GM12864 (cell line): ENCODE data around the gene MORF4L2.

ENCODE experiments used
- DNase-seq: peaks from one replicate; pipeline ENCODE4 v3.0.0-alpha.2; 2011; ENCODE audit warnings: low read depth
- H3K4me3 ChIP-seq: 2 replicates; pipeline ENCODE4 v1.5.1; 2011; ENCODE audit warnings: mild to moderate bottlenecking, low read depth, low read length, control low read depth
- TF ChIP-seq, protein P1 (sequence below): IDR thresholded peaks from 2 replicates; pipeline ENCODE4 v1.5.1; 2011; ENCODE audit warnings: low read depth, mild to moderate bottlenecking, moderate library complexity, low read length, control low read depth, inconsistent platforms; ENCODE audit errors: missing control alignments

The MORF4L2 gene

DNA sequence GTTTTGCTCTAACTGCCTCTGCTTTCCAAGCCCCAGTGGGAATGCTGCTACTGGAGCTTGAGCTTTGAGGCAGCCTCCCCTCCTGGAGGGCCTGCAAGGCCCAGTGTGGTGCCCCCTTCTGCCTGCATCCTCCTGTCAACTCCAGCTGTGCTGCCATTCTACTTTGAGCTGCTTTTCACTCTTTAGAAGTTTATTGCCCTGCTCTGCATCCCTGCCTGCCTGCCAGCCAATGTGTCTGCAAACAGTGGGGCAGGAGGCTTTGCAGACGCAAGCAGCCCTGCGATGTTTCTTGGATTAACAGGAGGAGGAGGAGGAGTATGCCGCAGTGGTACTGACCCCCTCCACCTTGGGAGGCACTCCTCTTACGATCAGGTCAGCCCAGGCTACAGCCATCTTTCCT is 40.6 kb upstream of the MORF4L2 start:
- TF ChIP-seq, protein P1, sequence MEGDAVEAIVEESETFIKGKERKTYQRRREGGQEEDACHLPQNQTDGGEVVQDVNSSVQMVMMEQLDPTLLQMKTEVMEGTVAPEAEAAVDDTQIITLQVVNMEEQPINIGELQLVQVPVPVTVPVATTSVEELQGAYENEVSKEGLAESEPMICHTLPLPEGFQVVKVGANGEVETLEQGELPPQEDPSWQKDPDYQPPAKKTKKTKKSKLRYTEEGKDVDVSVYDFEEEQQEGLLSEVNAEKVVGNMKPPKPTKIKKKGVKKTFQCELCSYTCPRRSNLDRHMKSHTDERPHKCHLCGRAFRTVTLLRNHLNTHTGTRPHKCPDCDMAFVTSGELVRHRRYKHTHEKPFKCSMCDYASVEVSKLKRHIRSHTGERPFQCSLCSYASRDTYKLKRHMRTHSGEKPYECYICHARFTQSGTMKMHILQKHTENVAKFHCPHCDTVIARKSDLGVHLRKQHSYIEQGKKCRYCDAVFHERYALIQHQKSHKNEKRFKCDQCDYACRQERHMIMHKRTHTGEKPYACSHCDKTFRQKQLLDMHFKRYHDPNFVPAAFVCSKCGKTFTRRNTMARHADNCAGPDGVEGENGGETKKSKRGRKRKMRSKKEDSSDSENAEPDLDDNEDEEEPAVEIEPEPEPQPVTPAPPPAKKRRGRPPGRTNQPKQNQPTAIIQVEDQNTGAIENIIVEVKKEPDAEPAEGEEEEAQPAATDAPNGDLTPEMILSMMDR, result no peak
- no peak overlapping the region for H3K4me3 ChIP-seq
- DNase-seq, result no peak

DNA sequence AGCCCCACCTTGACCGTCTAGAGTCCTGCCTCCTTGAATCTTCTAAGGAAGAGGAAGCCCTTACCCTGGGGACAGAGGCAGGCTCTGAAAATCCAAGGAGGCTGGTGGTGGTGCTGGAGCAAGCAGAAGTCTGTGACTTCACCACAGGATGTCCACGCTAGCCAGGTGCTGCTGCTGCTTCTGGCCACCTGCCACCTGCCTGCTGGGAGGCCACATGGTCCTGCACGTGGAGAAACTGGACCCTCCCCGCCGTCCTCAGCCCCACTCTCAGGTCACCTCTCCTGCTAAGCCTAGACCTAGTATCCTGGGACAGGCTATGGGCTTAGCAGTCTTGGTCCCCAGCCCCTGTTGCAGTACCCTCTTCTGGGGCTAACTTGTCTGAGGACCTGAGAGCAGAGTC is 40.0 kb upstream of the MORF4L2 start:
- no peak overlapping the region for H3K4me3 ChIP-seq
- no peak for DNase-seq
- TF ChIP-seq, protein P1, result no peak

DNA sequence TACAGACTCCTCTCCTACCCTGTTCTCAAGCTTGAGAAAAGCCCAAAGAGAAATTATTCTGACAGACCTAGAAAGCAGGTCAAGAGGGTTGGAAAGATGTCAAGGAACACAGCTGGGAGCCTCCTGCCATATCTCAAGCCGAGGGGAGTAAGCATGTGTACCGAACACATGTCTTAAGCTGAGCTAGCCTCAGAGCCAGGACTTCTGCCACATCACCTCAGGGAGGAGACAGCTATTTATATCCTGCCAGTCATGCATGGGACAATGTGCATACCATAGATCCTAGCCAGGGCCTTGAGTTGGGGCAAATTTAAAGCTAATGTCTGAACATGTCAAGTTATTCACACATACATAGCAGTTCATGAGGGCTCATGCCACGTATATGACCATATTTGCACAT is 36.0 kb upstream of the MORF4L2 start:
- no peak overlapping the region for H3K4me3 ChIP-seq
- TF ChIP-seq, protein P1, result no peak
- no peak for DNase-seq

DNA sequence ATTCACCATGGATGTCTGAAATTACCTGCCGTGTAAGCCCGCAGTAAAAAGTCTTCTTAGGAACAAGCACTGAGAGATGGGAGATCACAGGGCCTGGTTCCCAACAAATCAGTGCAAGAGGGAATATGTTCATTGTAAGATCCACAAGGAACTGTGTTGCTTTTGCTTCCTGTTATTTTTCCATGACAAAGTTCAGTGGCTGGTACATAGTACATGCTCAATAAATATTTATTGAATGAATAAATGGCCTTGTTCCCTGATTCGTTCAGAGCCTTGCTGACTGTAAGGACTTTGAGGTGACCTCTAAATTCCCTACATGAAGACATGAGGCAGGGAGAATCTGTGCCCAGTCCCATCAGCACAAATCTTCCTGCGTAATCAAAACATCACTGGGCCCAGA is 31.6 kb upstream of the MORF4L2 start:
- TF ChIP-seq, protein P1, result no peak
- no peak overlapping the region for H3K4me3 ChIP-seq
- DNase-seq, result no peak

DNA sequence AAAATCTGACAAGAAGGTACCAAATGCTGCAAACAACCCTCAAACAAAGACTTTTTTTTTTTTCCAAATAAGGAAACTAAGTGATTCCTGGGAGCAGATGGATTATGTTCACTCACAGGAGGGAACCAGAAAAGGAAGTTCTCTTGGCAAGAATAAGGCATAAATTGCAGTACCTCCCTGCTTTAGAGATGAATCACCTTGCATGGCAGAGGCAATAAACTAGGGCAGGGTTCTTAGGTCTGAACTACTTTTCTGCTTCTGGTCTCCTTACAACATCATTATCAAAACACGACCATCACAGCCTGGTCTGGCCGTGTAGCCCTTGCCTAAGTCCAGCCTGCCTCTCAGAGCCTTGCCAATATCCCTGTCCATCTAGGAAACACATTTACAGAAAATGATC is 30.5 kb upstream of the MORF4L2 start:
- TF ChIP-seq, protein P1, result no peak
- H3K4me3 ChIP-seq, result no peak overlapping the region
- DNase-seq, result no peak

DNA sequence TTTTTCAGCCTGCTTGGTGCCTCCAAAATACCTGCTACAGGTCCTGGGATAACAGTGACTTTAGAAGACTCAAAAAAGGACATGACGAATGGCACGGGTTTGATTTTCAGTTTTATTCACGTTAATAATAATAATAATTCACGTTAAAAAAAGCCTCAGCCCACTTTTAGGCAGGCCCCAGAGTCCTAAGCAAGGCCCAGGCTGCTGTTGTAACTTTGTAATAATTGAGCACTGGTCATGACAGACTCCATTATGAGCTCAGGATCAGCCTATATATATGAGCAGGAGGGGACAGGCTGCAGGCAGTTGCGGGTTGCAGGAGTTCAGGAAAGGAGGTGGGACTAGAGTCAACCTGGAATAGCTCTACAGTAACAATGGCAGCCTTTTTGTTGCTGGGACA is 24.1 kb upstream of the MORF4L2 start, which contains the start of gene TMEM31:
Gene TMEM31, plus strand, starts transcription at position 301 of the 400 bp plus-strand sequence. CDS start 1,350 bp downstream, outside the sequence.
- no peak within 1 kb of the TSS for H3K4me3 ChIP-seq
- no peak for DNase-seq
- TF ChIP-seq, protein P1, result no peak

DNA sequence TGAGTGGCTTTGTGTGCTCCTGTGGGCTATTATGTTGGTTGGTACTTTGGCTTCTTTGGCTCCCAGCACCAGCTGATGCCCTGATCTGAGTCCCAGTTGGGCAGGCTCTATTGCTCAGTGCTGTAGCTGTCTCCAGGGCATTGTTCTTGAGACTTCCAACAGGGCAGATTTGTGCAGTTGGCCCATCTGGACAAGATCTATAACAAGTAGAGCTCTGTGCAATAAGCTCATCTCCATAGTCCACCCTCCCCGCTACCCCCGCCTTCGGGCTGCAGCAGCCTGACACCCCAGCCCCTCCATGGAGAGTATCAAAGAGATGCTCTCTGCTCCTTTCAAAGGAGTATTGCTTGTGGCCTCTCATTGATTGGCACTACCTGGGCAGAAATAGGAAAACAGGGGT is 18.4 kb upstream of the MORF4L2 start:
- no peak overlapping the region for H3K4me3 ChIP-seq
- no peak for DNase-seq
- TF ChIP-seq, protein P1, result no peak
